ENCODE data around the gene CAMSAP2.

GRCh38 chr1:200887036-200887435, 148.3 kb downstream of the CAMSAP2 start:
- TF ChIP-seq CTCF (conservative IDR thresholded peaks at IDR 0.05) (no peak), ZFX (IDR thresholded peaks at IDR 0.05) (no peak)
